Measurements from ENCODE around the gene BIRC2. TPM values are rescaled to one million over a fixed set of nuclear protein-coding genes. Genes with fewer than 3 reads are reported as not detected.

The BIRC2 gene
- total and polyA plus RNA-seq, 10 donors = 24.0 to 101 (median 46.6) TPM

DNA sequence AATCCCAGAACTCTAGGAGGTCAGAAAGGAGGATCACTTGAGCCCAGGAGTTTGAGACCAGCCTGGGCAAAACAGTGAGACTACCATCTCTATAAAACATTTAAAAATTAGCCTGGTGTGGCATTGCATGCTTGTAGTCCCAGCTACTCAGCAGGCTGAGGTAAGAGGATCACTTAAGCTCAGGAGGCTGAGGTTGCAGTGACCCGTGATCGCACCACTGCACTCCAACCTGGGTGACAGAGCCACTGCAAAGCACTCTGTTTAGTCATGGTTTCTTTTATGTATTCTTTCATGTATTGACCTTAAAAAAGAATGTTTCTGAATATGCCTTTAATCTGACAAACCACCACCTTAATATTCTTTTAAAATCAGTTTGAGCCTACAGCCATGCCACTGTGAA is 52.2 kb downstream of the BIRC2 start:
- H3K4me3 ChIP-seq = no peak overlapping the region
- peaks cover 0 to 35% (median 9%) of the 10 kb centered on the region in 6 donors for H3K4me1 ChIP-seq
- DNase-seq = no peak
- TF ChIP-seq POLR2A (IDR thresholded peaks at IDR 0.05) (no peak), POLR2AphosphoS5 (IDR thresholded peaks at IDR 0.05) (no peak)
- TF ChIP-seq, protein P1, sequence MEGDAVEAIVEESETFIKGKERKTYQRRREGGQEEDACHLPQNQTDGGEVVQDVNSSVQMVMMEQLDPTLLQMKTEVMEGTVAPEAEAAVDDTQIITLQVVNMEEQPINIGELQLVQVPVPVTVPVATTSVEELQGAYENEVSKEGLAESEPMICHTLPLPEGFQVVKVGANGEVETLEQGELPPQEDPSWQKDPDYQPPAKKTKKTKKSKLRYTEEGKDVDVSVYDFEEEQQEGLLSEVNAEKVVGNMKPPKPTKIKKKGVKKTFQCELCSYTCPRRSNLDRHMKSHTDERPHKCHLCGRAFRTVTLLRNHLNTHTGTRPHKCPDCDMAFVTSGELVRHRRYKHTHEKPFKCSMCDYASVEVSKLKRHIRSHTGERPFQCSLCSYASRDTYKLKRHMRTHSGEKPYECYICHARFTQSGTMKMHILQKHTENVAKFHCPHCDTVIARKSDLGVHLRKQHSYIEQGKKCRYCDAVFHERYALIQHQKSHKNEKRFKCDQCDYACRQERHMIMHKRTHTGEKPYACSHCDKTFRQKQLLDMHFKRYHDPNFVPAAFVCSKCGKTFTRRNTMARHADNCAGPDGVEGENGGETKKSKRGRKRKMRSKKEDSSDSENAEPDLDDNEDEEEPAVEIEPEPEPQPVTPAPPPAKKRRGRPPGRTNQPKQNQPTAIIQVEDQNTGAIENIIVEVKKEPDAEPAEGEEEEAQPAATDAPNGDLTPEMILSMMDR (IDR thresholded peaks at IDR 0.05 in 8 of 11, conservative IDR thresholded peaks at IDR 0.05 in 3 of 11) = no peak
- no peak overlapping the region for H3K27ac ChIP-seq
- H3K27me3 ChIP-seq (replicated peaks in 1 of 7) = no peaks in the 10 kb centered on the region
- H3K36me3 ChIP-seq = peaks cover 0 to 98% (median 49%) of the 10 kb centered on the region in 6 donors
- H3K9me3 ChIP-seq = no peaks in the 10 kb centered on the region
- WGBS, 5 donors = 85 to 97% (median 90%) methylated on average over 2 of the region's 2 CpGs
- intact Hi-C loops (cut with DNase I; ENCODE audit: low total_unique reads) = loop anchor here (10.0 kb wide), 1 partner anchor 96 kb away; no protein-coding TSS in a partner anchor

DNA sequence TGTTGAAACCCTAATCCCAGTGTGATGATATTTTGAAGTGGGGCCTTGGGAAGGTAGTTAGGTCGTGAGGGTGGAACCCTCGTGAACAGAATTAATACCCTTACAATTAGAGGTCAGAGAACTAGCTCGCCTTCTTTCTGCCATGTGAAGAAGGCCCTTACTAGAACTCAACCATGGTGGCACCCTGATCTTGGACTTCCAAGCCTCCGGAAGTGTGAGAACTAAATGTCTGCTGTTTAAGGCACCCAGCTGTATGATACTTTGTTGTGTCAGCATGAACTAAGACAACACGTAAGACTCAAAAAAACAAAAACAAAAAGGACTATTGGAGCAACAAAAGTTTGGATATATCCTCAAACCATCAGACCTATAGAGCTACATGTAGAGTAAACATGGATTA is 53.6 kb downstream of the BIRC2 start:
- Histone ChIP-seq H3K36me3 (peaks cover 0 to 94% (median 42%) of the 10 kb centered on the region in 6 donors), H3K9me3 (no peaks in the 10 kb centered on the region), H3K4me3 (no peak overlapping the region), H3K27me3 (replicated peaks in 1 of 7) (no peaks in the 10 kb centered on the region), H3K4me1 (peaks cover 0 to 42% (median 10%) of the 10 kb centered on the region in 6 donors), H3K27ac (no peak overlapping the region)
- no peak for DNase-seq
- WGBS, 5 donors = 92 to 95% (median 93%) methylated on average over 5 of the region's 5 CpGs
- TF ChIP-seq, protein P1 (IDR thresholded peaks at IDR 0.05 in 8 of 11, conservative IDR thresholded peaks at IDR 0.05 in 3 of 11) = no peak
- TF ChIP-seq POLR2A (IDR thresholded peaks at IDR 0.05) (no peak), POLR2AphosphoS5 (IDR thresholded peaks at IDR 0.05) (no peak)
- intact Hi-C loops (cut with DNase I; ENCODE audit: low total_unique reads) = no loop called here

DNA sequence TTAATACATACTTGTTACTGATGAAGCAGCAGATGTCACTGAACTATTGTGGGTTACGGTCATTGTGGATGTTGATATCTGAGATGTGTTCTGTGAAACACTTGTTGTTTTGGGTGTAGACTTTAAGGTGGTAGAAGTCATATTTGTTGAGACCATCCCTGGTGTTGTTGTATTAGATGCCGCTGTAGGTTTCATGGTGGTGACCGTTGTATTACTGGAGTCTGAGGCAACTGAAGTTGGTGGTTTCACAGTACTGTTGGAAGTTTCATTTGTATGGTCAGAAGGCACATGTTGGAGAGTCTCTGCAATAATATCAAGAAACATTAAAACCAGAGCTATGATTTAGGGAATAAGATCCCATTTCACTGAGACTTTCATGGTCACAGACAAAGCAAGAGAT is 54.9 kb downstream of the BIRC2 start:
- H3K36me3 ChIP-seq = peaks cover 0 to 96% (median 37%) of the 10 kb centered on the region in 6 donors
- intact Hi-C loops (cut with DNase I; ENCODE audit: low total_unique reads) = no loop called here

DNA sequence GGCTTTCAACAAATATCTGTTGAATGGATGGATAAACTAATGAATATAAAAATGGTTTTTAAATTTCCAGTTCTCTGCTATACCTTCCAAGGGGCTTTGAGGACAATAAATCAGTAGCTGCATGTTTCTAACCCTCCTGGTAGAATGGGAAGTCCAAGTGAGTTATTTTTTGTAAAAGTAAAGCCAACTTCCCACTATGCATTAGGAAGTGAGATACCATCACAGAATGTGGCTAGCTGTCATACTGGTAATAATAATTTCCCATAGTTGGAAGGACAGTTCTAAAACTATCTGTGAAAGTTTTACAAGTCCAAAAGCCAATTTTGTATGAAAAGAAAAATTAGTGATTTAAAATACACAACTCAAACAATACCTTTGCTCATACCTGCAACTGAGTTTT is 55.5 kb downstream of the BIRC2 start:
- intact Hi-C loops (cut with DNase I; ENCODE audit: low total_unique reads) = no loop called here
- peaks cover 0 to 95% (median 36%) of the 10 kb centered on the region in 6 donors for H3K36me3 ChIP-seq
- peak overlapping the region in 2 of 8 donors; percentile 4 to 11 for H3K27ac ChIP-seq
- TF ChIP-seq, protein P1 (IDR thresholded peaks at IDR 0.05 in 8 of 11, conservative IDR thresholded peaks at IDR 0.05 in 3 of 11) = no peak
- TF ChIP-seq POLR2AphosphoS5 (IDR thresholded peaks at IDR 0.05) (no peak), POLR2A (IDR thresholded peaks at IDR 0.05) (no peak)
- H3K27me3 ChIP-seq (replicated peaks in 1 of 7) = no peaks in the 10 kb centered on the region
- peaks cover 0 to 51% (median 14%) of the 10 kb centered on the region in 6 donors for H3K4me1 ChIP-seq
- no peak for DNase-seq
- no peak overlapping the region for H3K4me3 ChIP-seq
- no peaks in the 10 kb centered on the region for H3K9me3 ChIP-seq

More for the DNA sequence above, 54.9 kb downstream of the BIRC2 start:
- DNase-seq = no peak
- 90 to 95% (median 93%) methylated on average over 3 of the region's 3 CpGs for WGBS, 5 donors
- no peaks in the 10 kb centered on the region for H3K27me3 ChIP-seq (replicated peaks in 1 of 7)
- H3K9me3 ChIP-seq = no peaks in the 10 kb centered on the region
- H3K4me3 ChIP-seq = no peak overlapping the region
- TF ChIP-seq POLR2AphosphoS5 (IDR thresholded peaks at IDR 0.05) = no peak
- TF ChIP-seq, protein P1 (IDR thresholded peaks at IDR 0.05 in 8 of 11, conservative IDR thresholded peaks at IDR 0.05 in 3 of 11) = no peak
- TF ChIP-seq POLR2A (IDR thresholded peaks at IDR 0.05) = no peak
- H3K27ac ChIP-seq = peak overlapping the region in 3 of 8 donors; percentile 4 to 11 (median 9)
- peaks cover 0 to 51% (median 10%) of the 10 kb centered on the region in 6 donors for H3K4me1 ChIP-seq

All from spleen (tissue), 11 donors.